DND-41 (cell line): ENCODE measurements around the gene GPR68.

Experiments
- EZH2 ChIP-seq: IDR thresholded peaks from 3 replicates; pipeline ENCODE4 v1.6.1; 2012; ENCODE audit warnings: borderline replicate concordance, low read depth, mild to moderate bottlenecking, moderate library complexity, low read length, inconsistent platforms; ENCODE audit not compliant: severe bottlenecking
- TF ChIP-seq, protein P1 (sequence below): IDR thresholded peaks from 2 replicates; pipeline ENCODE4 v1.5.1; 2012; ENCODE audit warnings: borderline replicate concordance, low read length, moderate library complexity, mild to moderate bottlenecking; ENCODE audit not compliant: poor library complexity, severe bottlenecking; ENCODE audit errors: extremely low read depth

DNA sequence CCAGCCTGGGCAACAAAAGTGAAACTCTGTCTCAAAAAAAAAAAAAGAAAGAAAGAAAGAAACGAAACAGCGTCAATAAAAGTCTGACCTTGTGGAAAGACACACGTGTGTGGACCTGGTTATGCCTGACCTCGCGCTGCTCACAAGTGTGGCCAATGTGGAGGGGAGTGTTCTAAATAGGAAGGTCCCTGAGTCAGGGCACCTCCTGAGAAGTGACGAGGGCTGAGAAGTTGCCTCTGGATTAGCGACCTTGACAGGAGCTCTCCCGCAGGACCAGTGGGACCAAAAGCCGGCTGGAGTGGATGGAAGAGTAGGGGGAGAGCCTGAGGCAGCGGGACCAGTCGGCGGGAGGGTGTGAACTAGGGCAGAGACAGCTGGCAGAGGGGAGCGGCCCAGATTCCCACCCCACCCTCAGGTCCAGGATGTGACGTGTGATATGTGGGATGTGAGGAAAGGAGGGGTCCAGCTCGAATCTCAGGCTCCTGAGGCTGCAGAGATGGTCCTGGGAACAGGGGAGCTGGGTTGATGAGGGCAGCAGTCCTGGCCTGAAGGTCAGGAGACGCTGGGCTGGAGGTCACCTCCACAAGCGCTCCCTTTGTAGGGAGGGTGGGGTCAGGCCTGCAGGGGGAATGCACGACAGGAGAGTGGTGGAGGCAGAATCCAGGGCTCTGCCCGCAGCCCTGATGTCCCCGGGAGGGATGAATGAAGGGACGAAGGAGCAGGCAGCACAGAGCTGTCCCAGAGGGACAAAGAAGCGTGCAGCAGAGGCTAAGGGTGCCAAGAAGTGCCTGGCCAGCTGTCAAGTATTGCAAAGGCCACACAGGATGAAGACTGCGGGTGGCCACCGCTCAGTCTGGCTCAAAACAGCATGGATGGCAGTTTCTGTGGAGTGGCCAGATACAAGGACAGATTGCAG is 24.8 kb upstream of the GPR68 start:
- TF ChIP-seq, protein P1, sequence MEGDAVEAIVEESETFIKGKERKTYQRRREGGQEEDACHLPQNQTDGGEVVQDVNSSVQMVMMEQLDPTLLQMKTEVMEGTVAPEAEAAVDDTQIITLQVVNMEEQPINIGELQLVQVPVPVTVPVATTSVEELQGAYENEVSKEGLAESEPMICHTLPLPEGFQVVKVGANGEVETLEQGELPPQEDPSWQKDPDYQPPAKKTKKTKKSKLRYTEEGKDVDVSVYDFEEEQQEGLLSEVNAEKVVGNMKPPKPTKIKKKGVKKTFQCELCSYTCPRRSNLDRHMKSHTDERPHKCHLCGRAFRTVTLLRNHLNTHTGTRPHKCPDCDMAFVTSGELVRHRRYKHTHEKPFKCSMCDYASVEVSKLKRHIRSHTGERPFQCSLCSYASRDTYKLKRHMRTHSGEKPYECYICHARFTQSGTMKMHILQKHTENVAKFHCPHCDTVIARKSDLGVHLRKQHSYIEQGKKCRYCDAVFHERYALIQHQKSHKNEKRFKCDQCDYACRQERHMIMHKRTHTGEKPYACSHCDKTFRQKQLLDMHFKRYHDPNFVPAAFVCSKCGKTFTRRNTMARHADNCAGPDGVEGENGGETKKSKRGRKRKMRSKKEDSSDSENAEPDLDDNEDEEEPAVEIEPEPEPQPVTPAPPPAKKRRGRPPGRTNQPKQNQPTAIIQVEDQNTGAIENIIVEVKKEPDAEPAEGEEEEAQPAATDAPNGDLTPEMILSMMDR = no peak
- TF ChIP-seq EZH2 = no peak
